Testis (tissue), 3 donors: ENCODE results near the gene PHYH. TPM values are rescaled to one million over a fixed set of nuclear protein-coding genes. Genes with fewer than 3 reads are reported as not detected.
"Not testable (repeated sequence)": the region's sequence is repeated elsewhere in the genome, so short reads cannot be mapped to it uniquely, and the experiment has no call there.

Source experiments
- DNase-seq: peaks from one replicate; pipeline ENCODE4 v3.0.0-alpha.2; 2019
- H3K27ac ChIP-seq, 2 donors: fragments of 200-600 bp; sonication (generic); one replicate each; pipeline ENCODE4 v1.5.1; 2019
- H3K27me3 ChIP-seq: fragments of 200-600 bp; sonication (generic); one replicate; pipeline ENCODE4 v1.5.1; 2019
- H3K36me3 ChIP-seq: fragments of 200-600 bp; sonication (generic); one replicate; pipeline ENCODE4 v1.5.1; 2017; ENCODE audit warnings: low read depth; ENCODE audit errors: missing control alignments
- H3K4me1 ChIP-seq: fragments of 200-600 bp; sonication (generic); one replicate; pipeline ENCODE4 v1.5.1; 2019
- H3K4me3 ChIP-seq, 2 donors: fragments of 200-600 bp; sonication (generic); one replicate each; pipeline ENCODE4 v1.5.1; 2017 to 2019
- H3K9me3 ChIP-seq: fragments of 200-600 bp; sonication (generic); one replicate; pipeline ENCODE4 v1.5.1; 2017
- POLR2A ChIP-seq: fragments of 450-650 bp; IDR thresholded peaks from one replicate; pipeline ENCODE4 v1.6.1; 2017; ENCODE audit warnings: antibody characterized with exemption, mild to moderate bottlenecking, moderate library complexity
- WGBS, 2 donors: methylation state at CpG; one replicate each; pipeline ENCODE4 v1.1.5; 2018; 5-methylcytosine and 5-hydroxymethylcytosine counted together
- intact Hi-C: fragments of 100-400 bp; cut with DNase I; formaldehyde crosslinking; loops from one replicate; pipeline ENCODE4 v1.15.1; 2023; ENCODE audit warnings: low total_unique reads
- polyA plus RNA-seq: library from polyadenylated mRNA; stranded (reverse); fragments of 350-450 nt; fragmentation: Illumina TruSeq; extraction: RNeasy Lipid Tissue Mini Kit (QIAGEN cat#74804); gene quantifications from one replicate; pipeline ENCODE4 v1.2.3, GENCODE V29; 2014; ENCODE audit warnings: low read depth, low replicate concordance; ENCODE audit not compliant: insufficient read depth
- total RNA-seq, 2 donors: library from RNA; depleted of rRNA; stranded (reverse); fragments of >200 nt; gene quantifications; one replicate each; pipeline ENCODE4 v1.2.3, GENCODE V29; 2016
- TF ChIP-seq, protein P1 (sequence below), 3 experiments: fragments of 450-650 bp in 2 of 3; fragments of 200-600 bp in 1 of 3; sonication (generic) in 1 of 3; IDR thresholded peaks; one replicate each; pipeline ENCODE4 v1.5.1; 2016 to 2019; ENCODE audit warnings: antibody characterized with exemption in 3 of 3, mild to moderate bottlenecking in 2 of 3, moderate library complexity in 1 of 3

PHYH gene
- total and polyA plus RNA-seq, 3 donors from 2014 or later = 27.2 to 33.1 (median 31.1) TPM

DNA sequence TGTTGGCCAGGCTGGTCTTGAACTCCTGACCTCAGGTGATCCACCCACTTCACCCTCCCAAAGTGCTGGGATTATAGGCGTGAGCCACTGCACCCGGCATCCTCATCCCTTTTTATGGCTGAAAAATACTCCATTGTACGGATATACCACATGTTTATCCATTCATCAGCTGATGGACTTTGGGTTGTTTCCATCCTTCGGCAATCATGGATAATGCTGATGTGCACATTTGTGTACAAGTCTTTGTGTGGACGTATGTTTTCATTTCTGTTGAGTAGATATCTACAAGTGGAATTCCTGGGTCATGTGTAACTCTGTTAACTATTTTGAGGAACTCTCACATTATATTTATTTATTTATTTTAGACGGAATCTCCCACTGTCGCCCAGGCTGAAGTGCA, 59.9 kb downstream of the PHYH start:
- WGBS, 2 donors = 91 to 94% methylated on average over 7 of the region's 7 CpGs
- DNase-seq = no peak
- Histone ChIP-seq H3K4me1 (no peaks in the 10 kb centered on the region), H3K27ac (no peak overlapping the region), H3K9me3 (no peaks in the 10 kb centered on the region), H3K36me3 (no peaks in the 10 kb centered on the region), H3K27me3 (no peaks in the 10 kb centered on the region), H3K4me3 (no peak overlapping the region)
- TF ChIP-seq POLR2A = no peak
- TF ChIP-seq, protein P1, sequence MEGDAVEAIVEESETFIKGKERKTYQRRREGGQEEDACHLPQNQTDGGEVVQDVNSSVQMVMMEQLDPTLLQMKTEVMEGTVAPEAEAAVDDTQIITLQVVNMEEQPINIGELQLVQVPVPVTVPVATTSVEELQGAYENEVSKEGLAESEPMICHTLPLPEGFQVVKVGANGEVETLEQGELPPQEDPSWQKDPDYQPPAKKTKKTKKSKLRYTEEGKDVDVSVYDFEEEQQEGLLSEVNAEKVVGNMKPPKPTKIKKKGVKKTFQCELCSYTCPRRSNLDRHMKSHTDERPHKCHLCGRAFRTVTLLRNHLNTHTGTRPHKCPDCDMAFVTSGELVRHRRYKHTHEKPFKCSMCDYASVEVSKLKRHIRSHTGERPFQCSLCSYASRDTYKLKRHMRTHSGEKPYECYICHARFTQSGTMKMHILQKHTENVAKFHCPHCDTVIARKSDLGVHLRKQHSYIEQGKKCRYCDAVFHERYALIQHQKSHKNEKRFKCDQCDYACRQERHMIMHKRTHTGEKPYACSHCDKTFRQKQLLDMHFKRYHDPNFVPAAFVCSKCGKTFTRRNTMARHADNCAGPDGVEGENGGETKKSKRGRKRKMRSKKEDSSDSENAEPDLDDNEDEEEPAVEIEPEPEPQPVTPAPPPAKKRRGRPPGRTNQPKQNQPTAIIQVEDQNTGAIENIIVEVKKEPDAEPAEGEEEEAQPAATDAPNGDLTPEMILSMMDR (IDR thresholded peaks at IDR 0.05) = no peak
- intact Hi-C loops = no loop called here

DNA sequence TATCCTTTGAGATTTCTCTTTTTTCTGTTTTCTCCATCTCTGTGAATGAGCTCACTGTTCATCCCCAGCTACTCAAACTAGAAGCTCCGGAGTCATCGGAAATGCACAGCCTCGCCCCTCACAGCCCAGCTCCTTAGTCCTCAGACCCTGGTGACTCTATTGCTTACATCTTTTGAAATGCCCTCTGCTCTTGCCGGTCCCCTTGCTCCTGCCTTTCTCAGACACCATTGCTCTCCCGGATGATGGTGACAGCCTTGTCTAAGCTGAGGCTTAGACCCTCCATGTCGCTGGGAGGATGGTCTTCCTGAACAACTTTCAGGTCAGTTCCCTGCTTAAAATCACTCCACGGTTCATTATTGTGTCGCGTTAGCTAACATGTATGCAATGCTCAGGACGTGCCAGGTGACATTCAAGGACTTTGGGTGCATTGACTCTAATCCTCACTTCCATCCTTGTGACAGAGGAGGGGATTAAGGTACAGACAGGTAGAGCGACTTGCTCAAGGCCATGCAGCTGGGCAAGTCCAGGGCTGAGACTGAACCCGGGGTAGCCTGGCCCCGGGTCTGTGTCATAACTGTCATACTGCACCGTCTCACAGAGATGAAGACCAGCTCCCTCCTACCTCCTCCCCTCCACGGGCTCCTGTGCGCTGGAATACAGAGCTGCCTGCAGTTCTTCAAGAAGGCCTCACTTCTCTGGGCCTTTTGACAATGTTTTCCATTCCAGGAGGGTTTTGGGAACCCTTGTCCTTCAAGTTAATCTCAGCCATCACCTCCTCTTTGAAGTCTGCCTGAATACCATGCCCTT, 61.4 kb downstream of the PHYH start:
- no peak for TF ChIP-seq POLR2A
- TF ChIP-seq, protein P1 (IDR thresholded peaks at IDR 0.05) = no peak

DNA sequence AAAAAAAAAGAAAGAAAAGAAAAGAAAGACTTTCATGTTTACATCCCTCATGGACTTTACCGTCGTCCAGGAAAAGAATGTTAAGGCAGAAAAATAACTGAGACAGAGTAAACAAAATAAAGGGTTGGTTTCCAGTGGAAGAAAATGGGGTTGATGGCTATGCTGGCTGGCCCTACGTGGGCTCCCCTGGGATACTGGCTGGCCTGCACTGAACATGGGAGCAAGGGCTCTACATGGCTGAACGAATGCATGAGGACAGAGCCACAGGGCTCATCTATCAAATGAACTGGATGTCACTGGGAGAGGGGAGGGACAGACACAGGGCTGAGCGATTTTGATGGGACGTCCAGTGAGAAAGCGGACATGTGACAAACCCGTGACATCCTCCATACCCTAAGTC, 63.2 kb downstream of the PHYH start:
- no peaks in the 10 kb centered on the region for H3K9me3 ChIP-seq
- DNase-seq = no peak
- no peaks in the 10 kb centered on the region for H3K4me1 ChIP-seq
- no peak overlapping the region for H3K4me3 ChIP-seq
- no peaks in the 10 kb centered on the region for H3K36me3 ChIP-seq
- H3K27ac ChIP-seq = no peak overlapping the region
- WGBS, 2 donors = 84 to 87% methylated on average over 8 of the region's 8 CpGs
- H3K27me3 ChIP-seq = no peaks in the 10 kb centered on the region
- TF ChIP-seq, protein P1 (IDR thresholded peaks at IDR 0.05) = no peak
- no peak for TF ChIP-seq POLR2A
- intact Hi-C loops = no loop called here

More for the DNA sequence above, 61.4 kb downstream of the PHYH start:
- WGBS, 2 donors = 83 to 84% methylated on average over 15 to 16 of the region's 16 CpGs
- no peaks in the 10 kb centered on the region for H3K9me3 ChIP-seq
- no peak overlapping the region for H3K27ac ChIP-seq
- no peaks in the 10 kb centered on the region for H3K27me3 ChIP-seq
- no peaks in the 10 kb centered on the region for H3K4me1 ChIP-seq
- intact Hi-C loops = no loop called here
- no peak overlapping the region for H3K4me3 ChIP-seq
- no peaks in the 10 kb centered on the region for H3K36me3 ChIP-seq
- DNase-seq = no peak

DNA sequence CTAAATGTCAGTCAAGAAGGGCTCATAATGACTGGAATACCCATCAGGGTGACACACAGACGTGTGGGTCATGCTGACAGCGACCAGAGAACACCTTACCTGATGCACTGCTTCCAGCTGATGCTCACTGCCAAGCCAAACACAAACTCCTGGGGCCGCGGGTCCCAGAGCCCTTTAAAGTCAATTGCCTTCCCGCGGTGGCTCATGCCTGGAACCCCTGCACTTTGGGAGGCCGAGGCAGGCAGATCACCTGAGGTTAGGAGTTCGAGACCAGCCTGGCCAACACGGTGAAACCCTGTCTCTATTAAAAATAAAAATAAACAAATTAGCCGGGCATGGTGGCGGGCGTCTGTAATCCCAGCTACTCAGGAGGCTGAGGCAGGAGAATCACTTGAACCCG, 65.1 kb downstream of the PHYH start:
- H3K27ac ChIP-seq, H3K9me3 ChIP-seq, H3K4me1 ChIP-seq, DNase-seq, H3K4me3 ChIP-seq, intact Hi-C loops, H3K36me3 ChIP-seq, H3K27me3 ChIP-seq: not testable (repeated sequence)
- 89 to 95% methylated on average over 13 of the region's 13 CpGs for WGBS, 2 donors

DNA sequence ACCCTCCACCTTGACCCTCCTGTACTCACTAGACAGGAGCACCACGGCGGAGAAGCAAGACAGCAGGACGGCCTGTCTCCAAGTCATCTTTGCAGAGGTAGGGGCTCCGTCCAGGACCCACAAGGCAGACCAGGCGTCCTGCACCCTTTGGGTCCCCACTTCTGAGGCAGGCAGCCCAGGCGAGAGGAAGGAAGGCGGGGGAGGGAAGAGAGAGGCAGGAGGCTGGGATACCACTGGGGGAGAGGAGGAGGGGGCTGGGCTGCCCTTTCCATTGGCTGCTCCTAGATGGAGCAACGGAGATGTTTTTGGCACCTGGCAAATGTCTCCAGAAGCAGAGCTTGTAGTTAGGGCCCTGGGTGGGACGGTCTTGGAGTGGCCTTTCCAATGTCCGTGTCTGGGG, 65.7 kb downstream of the PHYH start, which contains the start of gene UCMA:
TSS of gene UCMA (minus strand) at position 203 of the 400 bp plus-strand sequence. CDS start at position 87, 116 bp downstream.
- DNase-seq = no peak
- TF ChIP-seq POLR2A = no peak
- TF ChIP-seq, protein P1 (IDR thresholded peaks at IDR 0.05) = no peak
- Histone ChIP-seq H3K4me3 (no peak within 1 kb of the TSS), H3K4me1 (no peaks in the 10 kb centered on the region), H3K27ac (no peak within 1 kb of the TSS), H3K36me3 (no peaks in the 10 kb centered on the region), H3K27me3 (no peaks in the 10 kb centered on the region), H3K9me3 (no peaks in the 10 kb centered on the region)
- intact Hi-C loops = no loop called here
- 65 to 83% methylated on average over 6 to 9 of the region's 10 CpGs for WGBS, 2 donors
